IPS DF 6.9 (cell line): Measurements from ENCODE around the gene ADRM1.

Experiments
- DNase-seq: peaks from one replicate; pipeline ENCODE4 v3.0.0-alpha.2; 2013; ENCODE audit warnings: low read depth, low spot score
- H3K27ac ChIP-seq: one replicate; pipeline ENCODE4 v1.5.1; 2013; ENCODE audit warnings: low read length, control low read depth
- H3K27me3 ChIP-seq: 2 replicates; pipeline ENCODE4 v1.6.1; 2013; ENCODE audit warnings: mild to moderate bottlenecking, low read length; ENCODE audit not compliant: control insufficient read depth, insufficient read depth
- H3K36me3 ChIP-seq: 2 replicates; pipeline ENCODE4 v1.6.1; 2013; ENCODE audit warnings: low read length; ENCODE audit not compliant: control insufficient read depth, insufficient read depth
- H3K4me1 ChIP-seq: 2 replicates; pipeline ENCODE4 v1.6.1; 2013; ENCODE audit warnings: low read length; ENCODE audit not compliant: control insufficient read depth, insufficient read depth
- H3K4me3 ChIP-seq: 2 replicates; pipeline ENCODE4 v1.5.1; 2013; ENCODE audit warnings: mild to moderate bottlenecking, low read length
- H3K9me3 ChIP-seq: 2 replicates; pipeline ENCODE4 v1.6.1; 2013; ENCODE audit warnings: low read length, inconsistent platforms; ENCODE audit not compliant: control insufficient read depth, insufficient read depth
- WGBS: extraction: QIAGEN DNeasy Blood & Tissue Kit; methylation state at CpG from one replicate; pipeline ENCODE4 v1.1.7; 2013; ENCODE audit warnings: mixed read lengths, missing lambda C conversion rate; ENCODE audit not compliant: insufficient read length, insufficient coverage; 5-methylcytosine and 5-hydroxymethylcytosine counted together

ADRM1 gene

GRCh38 chr20:62318400-62319345 lies 15.9 kb downstream of the ADRM1 start:
- no CpG with 5 or more reads among the region's 36 CpGs for WGBS
- Histone ChIP-seq H3K4me3 (no peak overlapping the region), H3K27ac (no peak overlapping the region), H3K27me3 (no peaks in the 10 kb centered on the region), H3K9me3 (no peaks in the 10 kb centered on the region), H3K4me1 (no peaks in the 10 kb centered on the region; the same call in 1 of the 2 replicates), H3K36me3 (peaks cover 80% of the 10 kb centered on the region)
- DNase-seq = no peak

DNA sequence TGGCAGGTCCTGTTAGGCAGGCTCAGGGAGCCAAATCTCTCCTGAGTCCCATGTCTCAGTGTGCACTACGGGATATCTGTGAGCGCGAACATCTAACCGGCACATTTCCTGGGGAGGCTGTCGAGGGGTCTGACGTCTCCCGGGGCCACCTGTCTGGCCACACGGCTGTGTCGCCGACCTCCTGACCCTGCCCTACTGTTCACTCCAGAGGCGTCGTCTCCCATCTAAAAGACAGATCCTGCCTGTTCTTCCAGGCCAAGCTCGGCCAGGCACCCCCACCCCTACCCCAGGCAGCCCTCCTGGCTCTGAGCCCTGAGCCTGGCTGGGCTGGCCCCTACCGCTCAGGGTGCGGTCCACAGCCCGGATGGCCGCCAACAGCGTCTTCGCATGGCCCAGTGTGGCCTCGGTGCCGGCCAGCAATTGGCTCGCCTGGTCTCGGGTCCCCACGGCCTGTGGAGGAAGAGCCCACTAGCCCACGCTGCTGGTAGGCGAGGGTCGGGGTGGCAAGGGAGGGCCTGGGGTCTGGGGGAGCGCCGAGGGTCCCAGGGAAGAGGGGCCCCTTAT lies 16.6 kb downstream of the ADRM1 start:
- Histone ChIP-seq H3K4me3 (no peak overlapping the region), H3K27ac (no peak overlapping the region), H3K9me3 (no peaks in the 10 kb centered on the region), H3K36me3 (peaks cover 80% of the 10 kb centered on the region), H3K4me1 (no peaks in the 10 kb centered on the region; the same call in 1 of the 2 replicates), H3K27me3 (no peaks in the 10 kb centered on the region)
- no peak for DNase-seq
- WGBS = no CpG with 5 or more reads among the region's 29 CpGs

GRCh38 chr20:62320581-62321354 lies 18.0 kb downstream of the ADRM1 start:
- WGBS = no CpG with 5 or more reads among the region's 22 CpGs

DNA sequence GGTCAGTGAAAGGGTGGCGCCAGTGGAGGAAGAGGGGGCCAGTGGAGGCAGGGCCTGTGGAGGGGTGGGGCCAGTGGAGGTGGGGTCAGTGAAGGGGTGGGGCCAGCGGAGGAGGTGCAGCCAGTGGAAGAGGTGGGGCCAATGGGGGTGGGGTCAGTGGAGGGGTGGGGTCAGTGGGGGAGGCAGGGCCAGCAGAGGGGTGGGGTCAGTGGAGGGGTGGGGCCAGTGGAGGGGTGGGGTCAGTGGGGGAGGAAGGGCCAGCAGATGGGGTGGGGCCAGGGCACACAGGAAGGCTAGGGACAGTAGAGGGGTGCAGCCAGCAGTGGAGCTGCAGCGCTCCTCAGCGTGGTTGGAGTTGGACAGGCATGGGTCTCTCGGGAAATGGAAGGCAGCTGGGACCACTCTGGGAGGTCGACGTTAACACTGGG lies 18.7 kb downstream of the ADRM1 start:
- H3K36me3 ChIP-seq = peaks cover 75% of the 10 kb centered on the region
- no peak for DNase-seq
- no peak overlapping the region for H3K27ac ChIP-seq
- no peaks in the 10 kb centered on the region; the same call in 1 of the 2 replicates for H3K4me1 ChIP-seq
- no CpG with 5 or more reads among the region's 7 CpGs for WGBS
- H3K27me3 ChIP-seq = no peaks in the 10 kb centered on the region
- H3K9me3 ChIP-seq = no peaks in the 10 kb centered on the region
- no peak overlapping the region for H3K4me3 ChIP-seq

More at GRCh38 chr20:62320581-62321354, 18.0 kb downstream of the ADRM1 start:
- Histone ChIP-seq H3K27me3 (no peaks in the 10 kb centered on the region), H3K4me1 (no peaks in the 10 kb centered on the region; the same call in 1 of the 2 replicates), H3K4me3 (no peak overlapping the region), H3K36me3 (peaks cover 79% of the 10 kb centered on the region), H3K27ac (no peak overlapping the region), H3K9me3 (no peaks in the 10 kb centered on the region)
- no peak for DNase-seq

- no peaks in the 10 kb centered on the region; the same call in 1 of the 2 replicates for H3K4me1 ChIP-seq
- no peak overlapping the region for H3K4me3 ChIP-seq
- WGBS = no CpG with 5 or more reads among the region's 16 CpGs
- no peaks in the 10 kb centered on the region for H3K27me3 ChIP-seq
- peaks cover 75% of the 10 kb centered on the region for H3K36me3 ChIP-seq
- DNase-seq = no peak
- H3K27ac ChIP-seq = no peak overlapping the region
- H3K9me3 ChIP-seq = no peaks in the 10 kb centered on the region
These were observed 19.2 kb downstream of the ADRM1 start for GRCh38 chr20:62321975-62322374.

DNA sequence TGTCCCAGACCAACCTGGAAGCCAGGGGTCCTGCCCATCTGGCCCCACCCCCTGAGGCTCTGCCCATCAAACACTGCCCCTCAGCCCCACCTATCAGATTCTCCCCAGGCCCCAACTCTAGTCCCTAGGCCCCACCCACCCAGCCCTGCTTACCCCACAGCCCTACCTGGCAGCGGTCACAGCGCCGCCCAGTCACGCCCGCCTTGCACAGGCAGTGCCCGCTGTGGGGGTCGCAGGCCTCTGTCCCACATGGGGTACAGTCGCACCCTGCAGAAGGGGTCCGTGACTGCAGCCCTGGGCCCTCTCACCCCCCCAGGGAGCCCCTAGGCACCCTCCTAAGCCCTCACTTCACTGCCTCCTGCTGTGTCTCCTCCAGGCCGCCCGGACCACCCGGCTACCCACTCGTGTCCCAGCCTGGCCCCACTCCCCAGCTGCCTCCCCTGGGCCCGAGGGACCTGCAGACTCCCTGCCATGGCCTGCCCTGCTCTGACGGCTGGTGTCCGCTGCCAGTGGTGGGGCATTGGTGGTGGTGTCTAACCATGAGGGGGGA lies 19.8 kb downstream of the ADRM1 start:
- Histone ChIP-seq H3K27me3 (no peaks in the 10 kb centered on the region), H3K36me3 (peaks cover 75% of the 10 kb centered on the region), H3K4me1 (no peaks in the 10 kb centered on the region; the same call in 1 of the 2 replicates), H3K4me3 (no peak overlapping the region), H3K9me3 (no peaks in the 10 kb centered on the region), H3K27ac (no peak overlapping the region)
- DNase-seq = no peak
- no CpG with 5 or more reads among the region's 16 CpGs for WGBS

- H3K4me3 ChIP-seq = no peak overlapping the region; the same call in 1 of the 2 replicates
- peaks cover 81% of the 10 kb centered on the region for H3K36me3 ChIP-seq
- WGBS = no CpG with 5 or more reads among the region's 52 CpGs
- H3K27ac ChIP-seq = no peak overlapping the region
- H3K9me3 ChIP-seq = no peaks in the 10 kb centered on the region
- no peak for DNase-seq
- H3K4me1 ChIP-seq = no peaks in the 10 kb centered on the region; the same call in 1 of the 2 replicates
- no peaks in the 10 kb centered on the region for H3K27me3 ChIP-seq
These were observed 20.6 kb downstream of the ADRM1 start for GRCh38 chr20:62323146-62323979.

- WGBS = no CpG with 5 or more reads among the region's 25 CpGs
- Histone ChIP-seq H3K36me3 (peaks cover 81% of the 10 kb centered on the region), H3K27me3 (no peaks in the 10 kb centered on the region), H3K27ac (no peak overlapping the region), H3K4me1 (no peaks in the 10 kb centered on the region; the same call in 1 of the 2 replicates), H3K4me3 (no peak overlapping the region), H3K9me3 (no peaks in the 10 kb centered on the region)
- DNase-seq = no peak
These were observed 21.4 kb downstream of the ADRM1 start for GRCh38 chr20:62323980-62324906.
